Medulla oblongata (tissue), 1 donor: Measurements from ENCODE around the gene URB1.
"Not testable (repeated sequence)": the region's sequence is repeated elsewhere in the genome, so short reads cannot be mapped to it uniquely, and the experiment has no call there.

Source experiments
- DNase-seq: peaks from one replicate; pipeline ENCODE4 v3.0.0-alpha.2; 2015; ENCODE audit errors: extremely low spot score

Gene URB1

GRCh38 chr21:32377506-32377905, 15.3 kb downstream of the URB1 start:
- no peak for DNase-seq

GRCh38 chr21:32372755-32373154, 20.1 kb downstream of the URB1 start:
- no peak for DNase-seq

DNA sequence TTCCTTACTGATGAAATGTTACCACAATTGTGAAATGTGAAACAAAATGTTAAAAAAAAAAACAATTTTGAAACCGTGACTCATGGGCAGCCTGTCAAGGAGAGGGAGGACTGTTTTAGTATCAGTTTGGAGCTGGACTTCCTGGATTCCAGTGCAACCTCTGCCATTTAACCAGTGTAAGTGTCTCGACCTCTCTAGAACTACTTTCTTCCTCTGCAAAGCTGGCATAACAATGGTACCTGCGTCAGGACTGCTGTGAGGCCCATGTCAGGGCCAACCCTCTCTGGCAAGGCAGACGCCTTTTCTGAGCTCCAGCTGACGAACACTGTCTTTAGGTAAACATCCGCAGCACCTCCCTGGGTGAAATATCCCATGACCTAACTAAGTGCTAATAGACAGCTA, 20.9 kb downstream of the URB1 start:
- no peak for DNase-seq

GRCh38 chr21:32370998-32371766, 21.6 kb downstream of the URB1 start:
- DNase-seq = no peak

DNA sequence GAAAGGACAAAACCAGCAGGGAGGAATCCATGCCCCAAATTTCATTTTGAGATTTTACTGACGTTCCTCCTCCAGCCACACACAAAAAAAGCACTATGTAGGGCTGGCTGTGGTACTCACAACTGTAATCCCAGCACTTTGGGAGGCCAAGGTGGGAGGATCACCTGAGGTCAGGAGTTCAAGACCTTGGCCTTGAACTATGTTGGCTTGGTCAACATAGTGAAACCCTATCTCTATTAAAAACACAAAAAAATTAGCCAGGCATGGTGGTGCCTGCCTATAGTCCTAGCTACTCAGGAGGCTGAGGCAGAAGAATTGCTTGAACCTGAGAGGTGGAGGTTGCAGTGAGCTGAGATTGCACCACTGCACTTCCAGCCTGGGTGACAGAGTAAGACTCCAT, 23.9 kb downstream of the URB1 start:
- not testable (repeated sequence) for DNase-seq

GRCh38 chr21:32368386-32368785, 24.4 kb downstream of the URB1 start:
- DNase-seq = no peak

DNA sequence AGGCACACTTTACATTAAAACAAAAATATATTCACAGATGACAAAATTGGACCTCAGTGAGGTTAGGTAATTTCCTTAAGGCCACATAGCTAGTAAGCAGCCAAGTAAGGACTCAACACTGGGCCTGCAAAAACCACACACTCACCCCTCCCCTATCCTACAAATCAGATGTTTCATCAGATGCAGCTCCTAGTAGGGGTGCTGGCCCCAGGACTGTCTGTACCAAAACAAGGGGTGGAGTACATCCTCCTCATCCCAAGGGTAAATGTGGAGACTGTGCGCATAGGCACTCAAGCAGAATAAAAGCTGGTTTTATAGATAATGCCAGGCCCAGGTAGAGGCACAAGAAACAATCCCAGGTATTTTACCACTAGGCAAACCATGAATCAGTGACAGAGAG, 25.7 kb downstream of the URB1 start:
- DNase-seq = no peak

GRCh38 chr21:32366191-32366590, 26.6 kb downstream of the URB1 start:
- DNase-seq = no peak

DNA sequence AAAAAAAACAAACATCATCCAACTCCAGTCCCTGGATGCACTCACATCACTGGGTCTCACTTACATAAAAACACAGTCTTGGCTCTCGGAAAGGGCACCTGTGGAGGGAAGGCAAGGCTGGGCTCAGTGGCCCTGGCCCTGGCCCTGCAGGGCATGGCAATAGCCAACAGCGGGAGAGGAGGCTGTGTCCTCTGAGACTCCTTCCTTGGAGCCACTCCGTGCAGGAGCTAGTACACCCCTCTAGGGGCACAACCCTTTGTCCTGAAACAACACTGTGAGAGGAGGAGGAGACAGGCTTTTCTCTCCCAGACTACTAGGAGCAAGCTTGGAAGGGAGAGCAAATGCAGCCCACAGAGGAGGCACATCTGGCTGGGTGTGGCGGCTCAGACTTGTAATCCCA, 28.0 kb downstream of the URB1 start:
- DNase-seq = no peak

DNA sequence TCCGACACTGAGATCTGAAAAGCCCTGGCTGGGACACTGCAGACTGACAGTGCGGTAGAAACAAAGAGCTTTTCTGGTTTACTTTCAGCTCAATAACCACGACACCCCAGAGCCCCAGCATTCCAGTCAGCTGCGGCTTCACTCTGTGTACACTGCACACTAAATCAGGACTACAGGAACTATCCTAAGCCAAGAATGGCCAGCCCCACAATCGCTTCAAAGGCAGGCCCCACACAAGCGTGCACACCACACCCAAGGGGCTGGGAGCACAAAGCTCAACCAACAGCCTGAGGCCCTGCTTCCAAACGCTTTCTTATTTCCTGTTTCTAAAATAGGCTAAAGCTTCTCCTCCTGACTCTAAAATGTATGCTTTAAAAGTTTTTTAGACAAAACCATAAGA, 28.4 kb downstream of the URB1 start:
- peak; percentile 60 for DNase-seq

GRCh38 chr21:32360401-32360975, 32.3 kb downstream of the URB1 start:
- DNase-seq = no peak

- DNase-seq = no peak
Measured at GRCh38 chr21:32359719-32360260, 33.0 kb downstream of the URB1 start.

GRCh38 chr21:32356874-32357395, 35.9 kb downstream of the URB1 start:
- no peak for DNase-seq

- DNase-seq = no peak
Measured at GRCh38 chr21:32353002-32353711, 39.7 kb downstream of the URB1 start.

DNA sequence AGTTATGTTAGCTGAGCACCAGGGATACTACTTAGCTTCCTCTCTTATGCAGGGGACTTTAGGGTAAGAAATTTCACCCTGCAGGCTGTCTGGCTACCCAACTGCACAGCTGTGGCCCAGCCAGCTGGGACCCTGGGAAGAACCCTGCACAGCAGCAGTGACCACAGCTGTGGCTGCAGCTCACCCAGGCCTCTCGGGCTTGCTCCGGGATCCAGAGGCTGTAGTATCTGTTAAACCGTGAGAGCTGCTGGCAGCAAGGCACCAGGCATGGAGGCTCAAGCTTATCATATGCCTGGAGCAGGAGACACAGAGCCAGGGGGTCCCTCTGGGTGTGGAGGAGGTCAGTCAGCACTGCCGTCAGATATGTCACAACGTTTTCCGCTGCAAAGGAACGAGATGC, 40.3 kb downstream of the URB1 start:
- DNase-seq = no peak

GRCh38 chr21:32351428-32351827, 41.4 kb downstream of the URB1 start:
- DNase-seq = no peak

DNA sequence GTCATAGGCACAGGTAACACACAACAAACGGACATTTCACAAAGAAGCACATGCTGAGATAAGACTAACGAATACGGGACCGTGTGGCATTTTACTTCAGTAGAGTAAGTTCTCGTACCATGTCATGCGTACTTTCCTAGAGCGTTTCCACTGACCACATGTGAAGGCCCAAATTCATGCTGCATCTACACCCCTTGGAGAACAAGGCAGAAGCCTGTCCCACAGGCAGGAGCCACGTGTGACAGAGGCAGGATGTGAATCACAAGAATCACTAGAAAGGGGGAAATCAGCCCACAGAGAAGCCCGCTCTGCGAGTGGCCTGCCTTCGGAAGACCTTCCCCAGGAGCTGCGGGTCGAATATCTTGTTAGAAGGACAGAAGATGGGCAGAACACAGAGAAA, 41.8 kb downstream of the URB1 start:
- no peak for DNase-seq

GRCh38 chr21:32350211-32350980, 42.4 kb downstream of the URB1 start:
- DNase-seq = no peak

DNA sequence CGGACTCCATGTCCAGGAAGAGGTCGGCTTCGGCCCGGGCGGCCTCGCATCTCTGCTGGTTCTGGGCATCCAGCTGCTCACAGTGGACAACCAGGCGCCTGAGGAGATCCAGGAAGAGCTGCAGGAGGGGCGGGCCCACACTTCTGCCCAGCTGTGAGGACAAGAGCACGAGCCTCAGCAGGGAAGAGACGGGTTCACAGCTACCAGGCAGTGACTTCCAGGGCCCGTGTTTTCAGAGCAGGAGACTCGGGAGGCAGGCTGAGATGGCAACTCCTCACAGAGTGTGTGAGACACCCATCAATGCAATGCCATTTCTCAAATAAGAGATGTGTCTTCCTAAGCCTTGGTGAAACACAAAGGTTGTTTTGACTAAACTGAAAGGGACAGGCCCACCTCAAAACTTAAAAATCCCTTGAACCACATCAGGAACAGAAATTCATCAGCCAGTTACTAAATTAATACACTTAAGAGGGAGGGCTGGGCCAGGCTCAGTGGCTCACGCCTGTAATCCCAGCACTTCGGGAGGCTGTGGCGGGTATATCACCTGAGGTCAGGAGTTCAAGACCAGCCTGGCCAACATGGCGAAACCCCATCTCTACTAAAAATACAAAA, 43.4 kb downstream of the URB1 start:
- no peak for DNase-seq

DNA sequence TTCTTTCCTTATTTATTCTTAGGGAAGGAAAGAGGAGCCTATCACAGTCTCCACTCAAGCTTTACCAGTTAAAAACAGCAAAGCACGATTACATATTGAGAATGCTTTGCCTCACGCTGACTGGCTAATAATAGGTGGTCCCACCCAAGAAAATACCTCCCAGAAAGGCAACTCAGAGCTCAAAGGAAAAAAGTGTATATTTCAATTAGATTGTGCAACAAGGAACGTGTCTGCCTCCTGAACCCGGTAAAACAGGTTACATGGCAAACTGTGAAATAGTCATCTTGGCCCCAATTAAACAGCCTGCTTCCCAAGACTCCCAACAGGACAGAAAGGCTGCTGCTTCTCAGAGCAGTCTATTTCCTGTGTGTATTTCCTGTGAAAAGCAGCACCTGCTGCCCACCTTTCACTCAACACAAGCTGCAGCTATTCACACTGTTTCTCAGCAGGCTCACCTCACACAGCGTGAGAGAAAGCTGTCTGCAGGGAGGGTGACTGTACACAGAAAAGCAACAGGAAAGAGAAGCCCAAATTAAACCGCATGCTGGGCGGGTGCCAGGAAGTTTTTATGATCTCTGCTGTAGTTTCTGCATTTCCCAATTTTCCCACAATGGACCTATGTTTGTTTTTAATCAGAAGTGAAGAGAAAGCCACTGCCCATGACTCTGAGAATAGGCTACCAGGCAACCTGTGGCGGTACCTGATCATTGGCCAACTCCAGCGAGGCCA, 44.0 kb downstream of the URB1 start:
- no peak for DNase-seq

DNA sequence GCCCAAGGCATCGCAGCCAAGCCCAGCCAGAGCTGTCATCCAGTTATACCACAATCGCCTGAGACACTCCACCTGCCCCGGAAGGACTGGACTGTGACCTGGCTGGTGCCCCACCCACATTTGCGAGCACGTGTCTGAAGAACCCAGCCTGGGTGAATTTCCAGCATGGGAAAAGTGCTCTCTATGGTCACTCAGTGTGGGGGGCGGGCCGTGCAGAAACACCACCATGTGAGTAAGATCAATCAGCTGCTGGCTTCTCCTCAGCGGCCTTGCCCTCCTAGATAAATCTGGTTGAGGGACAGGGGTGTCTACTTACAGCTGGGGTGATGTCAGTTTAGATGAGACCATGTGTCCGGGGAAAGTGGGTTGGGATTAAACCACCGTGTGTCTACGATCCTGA, 44.8 kb downstream of the URB1 start:
- no peak for DNase-seq
